SKM-1 treated with dmso at 0.1 percent for 144 hours (cell line): ENCODE measurements around the gene QPCT.
A peak's percentile ranks its signal among the peaks of the same experiment; 100 is the strongest.
"Not testable (repeated sequence)": the region's sequence is repeated elsewhere in the genome, so short reads cannot be mapped to it uniquely, and the experiment has no call there.

Source experiments
- DNase-seq: peaks from one replicate; lab custom pipeline; 2025; ENCODE audit not compliant: unreplicated experiment; lab: John Stamatoyannopoulos, UW

QPCT gene

GRCh38 chr2:37344453-37345361 lies at the start of gene QPCT:
Gene QPCT, plus strand, starts transcription at chr2:37344630. Its CDS starts 102 bp downstream, at chr2:37344732.
- no peak for DNase-seq

- DNase-seq = not testable (repeated sequence)
Observed at GRCh38 chr2:37294858-37295257, 49.6 kb upstream of the QPCT start.

- no peak for DNase-seq
Observed at GRCh38 chr2:37295469-37296073, 48.9 kb upstream of the QPCT start.

GRCh38 chr2:37297632-37298031 lies 46.8 kb upstream of the QPCT start:
- DNase-seq = no peak

GRCh38 chr2:37300146-37300545 lies 44.3 kb upstream of the QPCT start:
- no peak for DNase-seq

GRCh38 chr2:37300578-37300977 lies 43.9 kb upstream of the QPCT start:
- DNase-seq = no peak

GRCh38 chr2:37301408-37301807 lies 43.0 kb upstream of the QPCT start:
- DNase-seq = no peak

GRCh38 chr2:37302701-37303252 lies 41.7 kb upstream of the QPCT start:
- DNase-seq = no peak

- DNase-seq = no peak
Observed at GRCh38 chr2:37306024-37306423, 38.4 kb upstream of the QPCT start.

- DNase-seq = no peak
Observed at GRCh38 chr2:37307500-37307899, 36.9 kb upstream of the QPCT start.

GRCh38 chr2:37315364-37315763 lies 29.1 kb upstream of the QPCT start:
- DNase-seq = no peak

- no peak for DNase-seq
Observed at GRCh38 chr2:37316181-37316580, 28.2 kb upstream of the QPCT start.

- no peak for DNase-seq
Observed at GRCh38 chr2:37317746-37318145, 26.7 kb upstream of the QPCT start.

GRCh38 chr2:37318401-37318800 lies 26.0 kb upstream of the QPCT start:
- DNase-seq = peak; percentile 50

GRCh38 chr2:37319754-37320609 lies 24.4 kb upstream of the QPCT start:
- DNase-seq = no peak

GRCh38 chr2:37321029-37321682 lies 23.3 kb upstream of the QPCT start:
- DNase-seq = no peak

- DNase-seq = no peak
Observed at GRCh38 chr2:37322368-37322767, 22.1 kb upstream of the QPCT start.

- no peak for DNase-seq
Observed at GRCh38 chr2:37323176-37323780, 21.2 kb upstream of the QPCT start.

GRCh38 chr2:37323781-37324535 lies 20.5 kb upstream of the QPCT start:
- DNase-seq = peak; percentile 14

- no peak for DNase-seq
Observed at GRCh38 chr2:37324536-37324785, 20.0 kb upstream of the QPCT start.
